Measurements from ENCODE around the gene SLTM.
A peak's percentile ranks its signal among the peaks of the same experiment; 100 is the strongest.

The SLTM gene

GRCh38 chr15:58934521-58934920 is 1.0 kb upstream of the SLTM start:
- no peak for DNase-seq (ENCODE audit: low read depth, low spot score)
- H3K9me3 ChIP-seq (ENCODE audit: insufficient read depth, low read length) = no peaks in the 10 kb centered on the region
- peak overlapping the region; percentile 95 for H3K4me3 ChIP-seq (ENCODE audit: insufficient read length, low read depth)
- H3K27me3 ChIP-seq (ENCODE audit: insufficient read depth, insufficient read length) = no peaks in the 10 kb centered on the region
- H3K4me1 ChIP-seq (ENCODE audit: insufficient read depth, insufficient read length) = no peaks in the 10 kb centered on the region
- no peak for TF ChIP-seq YY1 (IDR thresholded peaks at IDR 0.05; ENCODE audit: insufficient read depth, insufficient read length)
- TF ChIP-seq ZNF274 (IDR thresholded peaks at IDR 0.05; ENCODE audit: low read depth, low read length) = no peak
- TF ChIP-seq SUZ12 (IDR thresholded peaks at IDR 0.05; ENCODE audit: extremely low read depth, insufficient read depth, insufficient read length) = no peak
- H3K9ac ChIP-seq (ENCODE audit: insufficient read length, low read depth) = peak overlapping the region; percentile 99
- peaks cover 19% of the 10 kb centered on the region for H3K36me3 ChIP-seq (ENCODE audit: insufficient read depth, insufficient read length, low read length)

- no peaks in the 10 kb centered on the region for H3K9me3 ChIP-seq (ENCODE audit: insufficient read depth, low read length)
- peak overlapping the region; percentile 95 for H3K4me3 ChIP-seq (ENCODE audit: insufficient read length, low read depth)
- no peak for TF ChIP-seq SUZ12 (IDR thresholded peaks at IDR 0.05; ENCODE audit: extremely low read depth, insufficient read depth, insufficient read length)
- TF ChIP-seq ZNF274 (IDR thresholded peaks at IDR 0.05; ENCODE audit: low read depth, low read length) = no peak
- TF ChIP-seq YY1 (IDR thresholded peaks at IDR 0.05; ENCODE audit: insufficient read depth, insufficient read length) = no peak
- no peak for DNase-seq (ENCODE audit: low read depth, low spot score)
- peak overlapping the region; percentile 99 for H3K9ac ChIP-seq (ENCODE audit: insufficient read length, low read depth)
- H3K4me1 ChIP-seq (ENCODE audit: insufficient read depth, insufficient read length) = no peaks in the 10 kb centered on the region
- H3K36me3 ChIP-seq (ENCODE audit: insufficient read depth, insufficient read length, low read length) = peaks cover 23% of the 10 kb centered on the region
- no peaks in the 10 kb centered on the region for H3K27me3 ChIP-seq (ENCODE audit: insufficient read depth, insufficient read length)
These were observed 602 bp upstream of the SLTM start for GRCh38 chr15:58934114-58934447.

GRCh38 chr15:58932710-58933280 is 684 bp downstream of the SLTM start:
- peak overlapping the region; percentile 95 for H3K4me3 ChIP-seq (ENCODE audit: insufficient read length, low read depth)
- DNase-seq (ENCODE audit: low read depth, low spot score) = no peak
- TF ChIP-seq YY1 (IDR thresholded peaks at IDR 0.05; ENCODE audit: insufficient read depth, insufficient read length) (no peak), ZNF274 (IDR thresholded peaks at IDR 0.05; ENCODE audit: low read depth, low read length) (no peak), SUZ12 (IDR thresholded peaks at IDR 0.05; ENCODE audit: extremely low read depth, insufficient read depth, insufficient read length) (no peak)
- no peaks in the 10 kb centered on the region for H3K27me3 ChIP-seq (ENCODE audit: insufficient read depth, insufficient read length)
- H3K4me1 ChIP-seq (ENCODE audit: insufficient read depth, insufficient read length) = no peaks in the 10 kb centered on the region
- no peaks in the 10 kb centered on the region for H3K9me3 ChIP-seq (ENCODE audit: insufficient read depth, low read length)
- peak overlapping the region; percentile 99 for H3K9ac ChIP-seq (ENCODE audit: insufficient read length, low read depth)
- H3K36me3 ChIP-seq (ENCODE audit: insufficient read depth, insufficient read length, low read length) = peaks cover 36% of the 10 kb centered on the region

- H3K36me3 ChIP-seq (ENCODE audit: insufficient read depth, insufficient read length, low read length) = peaks cover 43% of the 10 kb centered on the region
- peak overlapping the region; percentile 99 for H3K9ac ChIP-seq (ENCODE audit: insufficient read length, low read depth)
- H3K27me3 ChIP-seq (ENCODE audit: insufficient read depth, insufficient read length) = no peaks in the 10 kb centered on the region
- no peak for DNase-seq (ENCODE audit: low read depth, low spot score)
- TF ChIP-seq SUZ12 (IDR thresholded peaks at IDR 0.05; ENCODE audit: extremely low read depth, insufficient read depth, insufficient read length) (no peak), ZNF274 (IDR thresholded peaks at IDR 0.05; ENCODE audit: low read depth, low read length) (no peak), YY1 (IDR thresholded peaks at IDR 0.05; ENCODE audit: insufficient read depth, insufficient read length) (no peak)
- peak overlapping the region; percentile 95 for H3K4me3 ChIP-seq (ENCODE audit: insufficient read length, low read depth)
- H3K4me1 ChIP-seq (ENCODE audit: insufficient read depth, insufficient read length) = no peaks in the 10 kb centered on the region
- no peaks in the 10 kb centered on the region for H3K9me3 ChIP-seq (ENCODE audit: insufficient read depth, low read length)
These were observed 1.4 kb downstream of the SLTM start for GRCh38 chr15:58931987-58932588.

GRCh38 chr15:58929891-58930416 is 3.5 kb downstream of the SLTM start:
- no peak for DNase-seq (ENCODE audit: low read depth, low spot score)
- no peak overlapping the region for H3K9ac ChIP-seq (ENCODE audit: insufficient read length, low read depth)
- no peak for TF ChIP-seq ZNF274 (IDR thresholded peaks at IDR 0.05; ENCODE audit: low read depth, low read length)
- TF ChIP-seq YY1 (IDR thresholded peaks at IDR 0.05; ENCODE audit: insufficient read depth, insufficient read length) = no peak
- no peak for TF ChIP-seq SUZ12 (IDR thresholded peaks at IDR 0.05; ENCODE audit: extremely low read depth, insufficient read depth, insufficient read length)
- no peaks in the 10 kb centered on the region for H3K27me3 ChIP-seq (ENCODE audit: insufficient read depth, insufficient read length)
- H3K4me1 ChIP-seq (ENCODE audit: insufficient read depth, insufficient read length) = no peaks in the 10 kb centered on the region
- H3K36me3 ChIP-seq (ENCODE audit: insufficient read depth, insufficient read length, low read length) = peaks cover 63% of the 10 kb centered on the region
- no peaks in the 10 kb centered on the region for H3K9me3 ChIP-seq (ENCODE audit: insufficient read depth, low read length)
- no peak overlapping the region for H3K4me3 ChIP-seq (ENCODE audit: insufficient read length, low read depth)

GRCh38 chr15:58926823-58927222 is 6.7 kb downstream of the SLTM start:
- no peak for DNase-seq (ENCODE audit: low read depth, low spot score)
- H3K36me3 ChIP-seq (ENCODE audit: insufficient read depth, insufficient read length, low read length) = peaks cover 78% of the 10 kb centered on the region
- H3K27me3 ChIP-seq (ENCODE audit: insufficient read depth, insufficient read length) = no peaks in the 10 kb centered on the region
- no peak overlapping the region for H3K4me3 ChIP-seq (ENCODE audit: insufficient read length, low read depth)
- no peak overlapping the region for H3K9ac ChIP-seq (ENCODE audit: insufficient read length, low read depth)
- TF ChIP-seq SUZ12 (IDR thresholded peaks at IDR 0.05; ENCODE audit: extremely low read depth, insufficient read depth, insufficient read length) (no peak), ZNF274 (IDR thresholded peaks at IDR 0.05; ENCODE audit: low read depth, low read length) (no peak), YY1 (IDR thresholded peaks at IDR 0.05; ENCODE audit: insufficient read depth, insufficient read length) (no peak)
- no peaks in the 10 kb centered on the region for H3K4me1 ChIP-seq (ENCODE audit: insufficient read depth, insufficient read length)
- no peaks in the 10 kb centered on the region for H3K9me3 ChIP-seq (ENCODE audit: insufficient read depth, low read length)

- Histone ChIP-seq H3K9me3 (ENCODE audit: insufficient read depth, low read length) (no peaks in the 10 kb centered on the region), H3K27me3 (ENCODE audit: insufficient read depth, insufficient read length) (no peaks in the 10 kb centered on the region), H3K4me1 (ENCODE audit: insufficient read depth, insufficient read length) (no peaks in the 10 kb centered on the region), H3K4me3 (ENCODE audit: insufficient read length, low read depth) (no peak overlapping the region), H3K9ac (ENCODE audit: insufficient read length, low read depth) (no peak overlapping the region), H3K36me3 (ENCODE audit: insufficient read depth, insufficient read length, low read length) (peaks cover 73% of the 10 kb centered on the region)
- DNase-seq (ENCODE audit: low read depth, low spot score) = no peak
- TF ChIP-seq YY1 (IDR thresholded peaks at IDR 0.05; ENCODE audit: insufficient read depth, insufficient read length) (no peak), SUZ12 (IDR thresholded peaks at IDR 0.05; ENCODE audit: extremely low read depth, insufficient read depth, insufficient read length) (no peak), ZNF274 (IDR thresholded peaks at IDR 0.05; ENCODE audit: low read depth, low read length) (no peak)
These were observed 9.2 kb downstream of the SLTM start for GRCh38 chr15:58924327-58924726.
